Measurements from ENCODE around the gene NTSR1. TPM values are rescaled to one million over a fixed set of nuclear protein-coding genes. Genes with fewer than 3 reads are reported as not detected.

NTSR1 gene
- total and polyA plus RNA-seq, 9 donors, result 0.05 to 0.23 (median 0.08) TPM; not detected in 5

DNA sequence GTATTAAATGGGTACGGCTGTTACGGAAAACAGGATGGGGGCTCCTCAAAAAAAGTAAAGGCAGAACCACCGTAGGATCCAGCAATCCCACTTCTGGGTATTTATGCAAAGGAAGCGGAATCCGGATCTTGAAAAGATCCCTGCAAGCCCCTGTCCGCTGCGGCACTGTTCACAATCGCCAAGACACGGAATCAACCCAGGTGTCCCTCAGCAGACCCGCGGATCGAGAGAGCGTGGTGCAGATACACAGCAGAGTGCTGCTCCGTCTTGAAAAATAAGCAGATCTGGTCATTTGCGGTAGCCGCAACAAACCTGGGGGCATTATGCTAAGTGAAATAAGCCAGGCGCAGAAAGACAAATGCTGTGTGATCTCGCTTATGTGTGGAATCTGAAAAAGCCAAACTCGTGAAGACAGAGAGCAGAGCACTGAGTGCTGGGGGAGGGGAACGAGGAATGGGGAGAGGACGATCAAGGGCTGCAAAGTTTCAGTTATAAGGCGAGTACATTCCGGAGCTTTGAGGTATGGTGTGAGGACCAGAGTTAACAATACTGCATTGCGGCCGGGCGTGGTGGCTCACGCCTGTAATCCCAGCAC is 41.3 kb downstream of the NTSR1 start:
- H3K27me3 ChIP-seq, result no peaks in the 10 kb centered on the region
- no peaks in the 10 kb centered on the region for H3K9me3 ChIP-seq
- no peaks in the 10 kb centered on the region for H3K36me3 ChIP-seq
- no peak for DNase-seq
- peaks cover 2% of the 10 kb centered on the region for H3K4me1 ChIP-seq (ENCODE audit: insufficient read depth)
- TF ChIP-seq EP300 (IDR thresholded peaks at IDR 0.05) (no peak), POLR2A (IDR thresholded peaks at IDR 0.05) (no peak), CTCF (IDR thresholded peaks at IDR 0.05) (no peak)
- H3K4me3 ChIP-seq, result no peak overlapping the region
- intact Hi-C loops (cut with DNase I), result no loop called here
- WGBS, 3 donors, result 83 to 85% (median 84%) methylated on average over 27 of the region's 27 CpGs
- H3K27ac ChIP-seq, result no peak overlapping the region

DNA sequence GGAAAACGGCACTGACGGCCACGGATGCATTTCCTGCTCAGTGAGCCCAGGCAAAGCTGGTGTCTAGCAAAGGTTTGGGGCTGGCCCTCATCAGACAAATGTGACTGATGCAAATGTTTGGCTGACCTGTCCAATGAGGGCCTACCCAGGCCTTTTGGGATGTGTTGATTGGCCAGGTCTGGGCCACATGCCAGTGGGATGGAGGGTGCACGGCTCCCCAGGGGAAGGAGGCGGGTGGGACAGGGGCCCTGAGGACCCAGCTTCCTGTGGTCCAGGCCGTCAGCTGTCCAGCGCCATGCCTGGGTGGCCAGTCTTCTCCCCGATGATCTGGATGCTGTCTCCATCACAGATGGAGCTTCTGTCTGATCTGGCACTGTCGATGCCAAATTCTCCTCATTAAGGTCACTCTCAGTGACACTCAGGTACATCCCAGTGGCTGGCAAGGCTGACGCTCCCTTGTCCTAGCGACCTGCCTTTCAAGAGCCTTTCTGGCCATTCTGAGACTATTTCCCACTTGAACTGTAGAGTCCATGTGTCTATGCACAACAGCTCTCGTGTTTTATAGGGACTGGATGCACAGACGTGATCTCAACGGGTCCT is 43.0 kb downstream of the NTSR1 start:
- 75 to 84% (median 84%) methylated on average over 14 of the region's 14 CpGs for WGBS, 3 donors
- no peak overlapping the region for H3K27ac ChIP-seq
- DNase-seq, result no peak
- no peak overlapping the region for H3K4me3 ChIP-seq
- TF ChIP-seq CTCF (IDR thresholded peaks at IDR 0.05), result no peak
- TF ChIP-seq POLR2A (IDR thresholded peaks at IDR 0.05), result no peak
- TF ChIP-seq EP300 (IDR thresholded peaks at IDR 0.05), result no peak
- H3K4me1 ChIP-seq (ENCODE audit: insufficient read depth), result peaks cover 2% of the 10 kb centered on the region
- H3K36me3 ChIP-seq, result no peaks in the 10 kb centered on the region
- intact Hi-C loops (cut with DNase I), result no loop called here
- no peaks in the 10 kb centered on the region for H3K9me3 ChIP-seq
- H3K27me3 ChIP-seq, result no peaks in the 10 kb centered on the region

- 5 to 12% (median 5%) methylated on average over 21 to 22 of the region's 22 CpGs for WGBS, 3 donors
- Histone ChIP-seq H3K36me3 (no peaks in the 10 kb centered on the region), H3K4me1 (ENCODE audit: insufficient read depth) (peaks cover 2% of the 10 kb centered on the region), H3K27ac (no peak overlapping the region), H3K4me3 (no peak overlapping the region), H3K27me3 (no peaks in the 10 kb centered on the region), H3K9me3 (no peaks in the 10 kb centered on the region)
- no peak for DNase-seq
- TF ChIP-seq POLR2A (IDR thresholded peaks at IDR 0.05) (no peak), EP300 (IDR thresholded peaks at IDR 0.05) (no peak), CTCF (IDR thresholded peaks at IDR 0.05) (no peak)
- intact Hi-C loops (cut with DNase I), result no loop called here
These were observed 43.6 kb downstream of the NTSR1 start for GRCh38 chr20:62752181-62752670.

DNA sequence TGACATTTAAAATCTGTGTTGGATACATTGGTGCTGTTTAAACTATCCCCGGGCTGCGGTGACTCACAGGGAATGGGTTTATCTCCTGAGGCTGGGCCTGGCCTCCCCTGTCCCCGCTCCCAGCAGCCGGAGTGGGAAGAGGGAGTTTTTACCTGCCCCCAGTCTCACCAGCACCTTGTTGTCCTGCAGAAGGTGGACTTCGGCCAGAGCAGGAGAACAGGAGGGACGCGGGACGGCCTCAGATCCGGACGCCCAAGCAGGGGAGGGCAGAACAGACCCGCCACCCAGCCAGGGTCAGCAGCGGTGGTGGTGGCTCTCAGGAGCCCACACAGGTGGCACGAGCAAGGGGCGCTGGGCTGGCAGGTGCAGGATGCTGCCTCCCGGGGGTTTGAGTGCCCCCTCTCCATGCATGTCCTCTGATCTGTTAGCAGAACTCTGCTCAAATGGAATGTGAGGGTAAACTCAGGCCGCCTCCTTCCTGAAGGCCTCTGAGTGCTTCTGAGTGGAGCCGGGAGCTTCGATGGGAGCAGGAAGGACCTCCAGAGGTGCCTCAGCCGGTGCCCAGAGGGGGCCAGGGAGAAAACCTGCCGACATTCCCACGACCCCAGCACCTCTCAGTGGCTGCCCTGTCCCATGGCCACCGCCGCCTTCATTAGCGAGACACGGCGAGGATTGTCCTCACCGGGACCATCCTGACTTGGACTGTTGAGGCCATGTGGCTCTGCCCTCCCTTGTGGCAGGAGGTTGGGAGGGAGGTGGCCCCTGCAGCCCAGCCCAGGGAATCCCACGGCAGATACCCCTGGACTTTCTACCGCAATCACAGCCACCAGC is 44.2 kb downstream of the NTSR1 start:
- Histone ChIP-seq H3K27me3 (no peaks in the 10 kb centered on the region), H3K27ac (no peak overlapping the region), H3K4me3 (no peak overlapping the region), H3K9me3 (no peaks in the 10 kb centered on the region), H3K36me3 (no peaks in the 10 kb centered on the region), H3K4me1 (ENCODE audit: insufficient read depth) (peaks cover 2% of the 10 kb centered on the region)
- TF ChIP-seq EP300 (IDR thresholded peaks at IDR 0.05), result no peak
- no peak for TF ChIP-seq POLR2A (IDR thresholded peaks at IDR 0.05)
- TF ChIP-seq CTCF (IDR thresholded peaks at IDR 0.05), result no peak
- DNase-seq, result no peak
- 49 to 58% (median 54%) methylated on average over 29 of the region's 29 CpGs for WGBS, 3 donors
- intact Hi-C loops (cut with DNase I), result no loop called here

Measured in ovary (tissue), 9 donors.